CD4-positive, alpha-beta T cell treated with Interleukin-2 at 100 ng/mL for 4 hours (primary cell): ENCODE data around the gene PROZ.
A peak's percentile ranks its signal among the peaks of the same experiment; 100 is the strongest.

ENCODE experiments used
- DNase-seq: peaks from one replicate; pipeline ENCODE4 v3.0.0-alpha.2; 2020; ENCODE audit warnings: low spot score

The PROZ gene

GRCh38 chr13:113120300-113121182 is 37.9 kb upstream of the PROZ start:
- no peak for DNase-seq

- no peak for DNase-seq
Observed at GRCh38 chr13:113121183-113121927, 37.1 kb upstream of the PROZ start.

GRCh38 chr13:113121928-113122471 is 36.4 kb upstream of the PROZ start:
- no peak for DNase-seq

- DNase-seq, result no peak
Observed at GRCh38 chr13:113122550-113123225, 35.8 kb upstream of the PROZ start, which contains the start of gene F10. Gene F10 (plus strand): TSS chr13:113122799. CDS start chr13:113122856, 57 bp downstream.

- DNase-seq, result no peak
Observed at GRCh38 chr13:113123226-113124201, 34.9 kb upstream of the PROZ start.

- no peak for DNase-seq
Observed at GRCh38 chr13:113124211-113124970, 34.1 kb upstream of the PROZ start.

- DNase-seq, result no peak
Observed at GRCh38 chr13:113125506-113126264, 32.8 kb upstream of the PROZ start.

- no peak for DNase-seq
Observed at GRCh38 chr13:113126265-113127150, 31.9 kb upstream of the PROZ start.

GRCh38 chr13:113129480-113129879 is 29.0 kb upstream of the PROZ start:
- DNase-seq, result no peak

GRCh38 chr13:113129921-113130750 is 28.3 kb upstream of the PROZ start:
- peak; percentile 14 for DNase-seq

- DNase-seq, result no peak
Observed at GRCh38 chr13:113135281-113135760, 23.1 kb upstream of the PROZ start.

GRCh38 chr13:113137691-113138298 is 20.7 kb upstream of the PROZ start:
- DNase-seq, result no peak

- DNase-seq, result no peak
Observed at GRCh38 chr13:113138792-113139551, 19.5 kb upstream of the PROZ start.

- no peak for DNase-seq
Observed at GRCh38 chr13:113139577-113139976, 18.9 kb upstream of the PROZ start.

- no peak for DNase-seq
Observed at GRCh38 chr13:113140677-113141600, 17.5 kb upstream of the PROZ start.
